SIG-M5 treated with dmso at 0.1 percent for 504 hours (cell line): ENCODE measurements around the gene DBN1.

Source experiments
- DNase-seq: peaks from one replicate; lab custom pipeline; 2025; ENCODE audit not compliant: unreplicated experiment; lab: John Stamatoyannopoulos, UW

The DBN1 gene

GRCh38 chr5:177445052-177445916, 28.1 kb downstream of the DBN1 start:
- peak; percentile 59 for DNase-seq

DNA sequence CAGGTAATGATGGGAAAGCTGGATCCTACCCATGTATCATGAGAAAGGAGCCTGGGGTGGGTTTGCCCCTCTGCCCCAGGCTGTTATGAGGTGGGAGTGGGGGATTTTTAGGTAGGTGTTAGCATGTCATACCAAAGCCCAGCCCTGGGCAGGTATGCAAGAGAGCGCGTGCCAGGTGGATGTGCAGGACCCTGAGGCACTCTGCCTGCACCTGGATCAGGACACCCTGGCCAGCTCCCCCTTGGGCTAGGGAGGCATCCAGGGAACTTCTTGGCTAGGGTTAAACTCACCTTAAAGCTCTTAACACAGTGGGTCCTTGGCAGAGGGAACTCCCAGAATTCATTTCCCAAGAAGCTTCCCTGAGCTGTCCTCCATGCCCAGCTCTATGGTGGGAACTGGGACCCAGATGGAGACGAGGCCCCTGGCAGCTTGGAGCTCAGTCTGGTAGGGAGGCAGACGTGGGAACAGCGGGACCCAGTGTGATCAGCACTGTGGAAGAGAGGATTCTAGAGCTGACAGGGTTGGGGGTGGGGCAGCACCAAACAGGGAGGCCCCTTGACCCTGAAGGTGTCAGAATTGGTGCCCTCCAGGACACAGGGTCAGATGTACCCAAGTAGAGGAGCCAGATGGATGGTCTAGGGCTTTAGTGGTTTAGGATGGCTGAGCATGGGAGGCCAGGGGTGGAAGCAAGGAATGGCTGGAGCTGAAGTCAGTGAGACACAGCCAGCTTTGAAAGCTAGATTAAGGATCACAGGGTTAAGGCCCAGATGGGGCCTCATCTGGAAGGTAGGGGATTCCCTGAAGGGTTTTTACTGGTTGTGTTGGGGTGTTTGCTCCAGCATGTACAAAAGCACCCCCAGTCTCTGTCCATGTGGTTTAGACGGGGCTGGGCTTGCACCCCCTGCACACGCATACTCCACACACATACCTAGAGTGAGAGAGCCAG, 29.1 kb downstream of the DBN1 start:
- DNase-seq = no peak

- no peak for DNase-seq
These were observed 30.1 kb downstream of the DBN1 start for GRCh38 chr5:177443144-177443983.

DNA sequence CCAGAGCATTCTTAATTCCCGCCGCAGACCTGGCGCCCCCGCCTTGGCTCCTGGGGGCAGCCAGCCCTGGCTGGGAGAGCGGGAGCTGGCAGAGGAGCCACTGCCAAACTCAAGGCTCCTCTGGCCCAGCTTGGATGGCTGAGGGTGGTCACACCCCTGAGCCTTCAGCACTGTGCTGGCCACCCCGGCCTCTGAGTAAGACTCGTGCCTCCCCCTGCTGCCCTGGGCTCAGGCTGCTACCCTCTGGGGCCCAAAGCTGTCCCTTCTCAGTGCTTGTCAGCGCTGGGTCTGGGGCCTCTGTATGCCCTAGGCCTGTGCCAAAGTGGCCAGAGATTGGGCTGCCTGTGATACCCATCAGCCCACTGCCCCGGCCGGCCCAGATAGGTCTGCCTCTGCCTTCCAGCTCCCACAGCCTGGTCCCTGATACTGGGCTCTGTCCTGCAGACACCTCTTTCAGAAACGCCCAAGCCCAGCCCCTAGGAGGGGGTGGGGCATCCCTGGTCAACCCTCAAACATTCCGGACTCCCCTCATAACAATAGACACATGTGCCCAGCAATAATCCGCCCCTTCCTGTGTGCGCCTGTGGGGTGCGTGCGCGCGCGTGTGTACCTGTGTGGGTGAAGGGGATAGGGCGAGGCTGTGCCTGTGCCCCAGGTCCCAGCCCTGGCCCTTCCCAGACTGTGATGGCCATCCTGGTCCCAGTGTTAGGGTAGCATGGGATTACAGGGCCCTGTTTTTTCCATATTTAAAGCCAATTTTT, 31.2 kb downstream of the DBN1 start:
- no peak for DNase-seq

DNA sequence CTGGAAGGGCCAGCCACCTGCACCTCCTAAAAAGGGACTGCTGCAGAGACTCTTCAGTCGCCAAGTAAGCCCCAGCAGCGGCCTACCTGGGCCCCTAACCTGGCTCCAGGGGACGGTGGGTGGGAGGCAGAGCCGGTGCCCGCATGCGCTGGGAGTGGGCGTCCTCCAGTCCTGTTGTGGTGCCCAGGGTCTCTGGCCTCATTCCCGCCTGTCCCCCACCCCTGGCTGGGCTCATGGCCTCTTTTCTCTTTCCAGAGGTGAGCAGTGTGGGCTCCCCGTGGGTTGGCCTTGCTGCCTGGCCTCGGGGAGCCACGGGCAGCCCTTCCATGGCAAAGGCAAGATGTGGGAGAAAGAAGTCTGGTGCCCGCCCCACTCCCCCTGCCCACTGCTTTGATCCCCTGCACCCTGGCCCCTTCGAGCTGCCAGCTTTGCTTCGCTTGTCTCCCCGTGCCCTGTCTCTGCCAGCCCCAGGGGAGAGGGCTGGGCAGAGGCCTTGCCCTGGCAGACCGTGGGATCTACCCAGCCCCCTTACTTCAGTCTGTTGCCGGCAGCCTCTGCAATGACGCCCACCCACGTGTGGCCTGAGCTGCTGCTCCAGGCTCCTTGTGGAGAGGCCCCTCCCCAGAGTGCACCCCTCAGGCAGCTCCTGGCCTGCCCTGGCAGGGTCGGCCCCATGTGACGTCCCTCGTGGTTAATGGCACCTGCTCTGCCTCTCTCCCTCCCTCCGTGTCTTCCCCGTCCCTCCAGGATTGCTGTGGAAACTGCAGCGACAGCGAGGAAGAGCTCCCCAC, 32.2 kb downstream of the DBN1 start:
- no peak for DNase-seq

GRCh38 chr5:177440211-177440989, 33.0 kb downstream of the DBN1 start:
- DNase-seq = no peak

DNA sequence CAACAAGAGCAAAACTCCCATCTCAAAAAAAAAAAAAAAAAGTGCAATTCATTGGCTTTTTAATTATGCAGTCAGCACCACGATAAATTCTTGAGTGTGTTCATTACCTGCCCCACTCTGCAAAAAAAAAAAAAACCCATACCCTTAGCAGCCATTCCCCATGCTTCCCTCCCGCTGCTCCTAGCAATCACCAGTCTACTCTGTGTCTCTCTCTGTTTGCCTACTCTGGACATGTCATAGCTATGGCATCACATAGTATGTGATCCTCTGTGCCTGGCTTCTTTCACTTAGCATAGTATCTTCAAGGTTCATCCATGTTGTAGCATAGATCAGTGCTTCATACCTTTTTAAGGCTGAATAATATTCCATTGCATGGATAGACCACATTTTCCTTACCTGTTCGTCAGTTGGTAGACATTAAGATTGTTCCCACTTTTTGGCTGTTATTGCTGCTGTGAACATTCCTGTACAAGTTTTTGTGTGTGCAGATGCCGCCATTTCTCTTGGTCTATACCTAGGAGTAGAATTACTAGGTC, 33.8 kb downstream of the DBN1 start:
- no peak for DNase-seq

DNA sequence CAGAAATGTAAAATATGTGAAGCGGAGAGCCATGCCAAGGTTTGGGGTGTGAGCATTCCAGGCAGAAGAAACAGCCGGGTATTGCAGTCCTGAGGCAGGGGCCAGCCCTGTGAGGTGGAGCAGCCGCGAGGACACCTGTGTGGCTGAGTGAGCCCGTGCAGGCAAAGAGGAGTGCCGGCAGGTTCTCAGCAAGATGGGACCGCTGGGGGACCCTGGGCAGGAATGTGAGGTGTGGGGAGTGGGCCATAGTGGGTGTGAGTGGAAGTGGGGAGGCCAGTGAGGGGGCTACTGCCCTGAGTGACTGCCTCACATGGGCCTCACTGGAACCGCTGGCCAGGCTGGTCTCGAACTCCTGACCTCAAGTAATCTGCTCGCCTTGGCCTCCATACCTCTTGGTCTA, 35.0 kb downstream of the DBN1 start:
- no peak for DNase-seq

DNA sequence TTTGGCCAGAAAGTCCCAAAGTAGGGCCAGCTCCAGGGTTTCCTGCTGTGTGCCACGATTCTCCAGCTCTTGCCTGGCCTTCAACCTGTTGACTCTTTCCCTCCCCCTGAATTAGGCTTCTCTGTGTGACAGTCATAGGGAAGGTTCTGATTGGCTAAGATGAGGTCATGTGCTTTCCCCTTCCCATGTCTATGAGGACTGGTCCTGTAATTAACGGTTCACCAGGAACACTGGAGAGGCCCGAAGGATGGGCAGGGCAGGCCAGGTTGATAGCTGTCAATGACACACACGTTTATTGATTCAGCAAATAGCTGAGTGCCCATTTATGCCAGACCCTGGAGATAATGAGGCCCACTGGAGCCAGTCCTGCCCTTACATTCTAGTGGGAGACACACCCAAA, 35.8 kb downstream of the DBN1 start:
- no peak for DNase-seq

DNA sequence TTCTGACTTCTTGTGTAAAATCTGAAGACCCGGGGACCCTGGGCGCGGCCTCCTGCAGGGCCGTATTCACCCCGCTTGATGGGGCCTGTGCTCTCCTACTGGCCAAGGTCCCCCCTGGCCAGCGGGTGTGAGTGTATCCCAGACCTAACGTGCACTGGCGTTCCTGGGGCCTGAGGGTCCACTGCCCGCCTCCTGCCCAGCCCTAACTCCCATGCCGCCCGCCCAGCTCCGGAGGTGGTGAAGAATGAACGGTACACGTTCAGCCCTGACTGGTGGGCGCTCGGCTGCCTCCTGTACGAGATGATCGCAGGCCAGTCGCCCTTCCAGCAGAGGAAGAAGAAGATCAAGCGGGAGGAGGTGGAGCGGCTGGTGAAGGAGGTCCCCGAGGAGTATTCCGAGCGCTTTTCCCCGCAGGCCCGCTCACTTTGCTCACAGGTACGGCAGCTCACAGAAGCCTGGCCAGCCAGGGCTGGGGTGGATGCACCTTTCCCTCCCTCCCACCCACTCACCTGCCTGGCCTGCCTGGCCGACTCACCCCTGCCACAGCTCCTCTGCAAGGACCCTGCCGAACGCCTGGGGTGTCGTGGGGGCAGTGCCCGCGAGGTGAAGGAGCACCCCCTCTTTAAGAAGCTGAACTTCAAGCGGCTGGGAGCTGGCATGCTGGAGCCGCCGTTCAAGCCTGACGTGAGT, 37.4 kb downstream of the DBN1 start:
- no peak for DNase-seq

- no peak for DNase-seq
These were observed 38.3 kb downstream of the DBN1 start for GRCh38 chr5:177434942-177435738.

- DNase-seq = no peak
These were observed 39.0 kb downstream of the DBN1 start for GRCh38 chr5:177434437-177434836.

- DNase-seq = no peak
These were observed 39.7 kb downstream of the DBN1 start for GRCh38 chr5:177433658-177434217.

DNA sequence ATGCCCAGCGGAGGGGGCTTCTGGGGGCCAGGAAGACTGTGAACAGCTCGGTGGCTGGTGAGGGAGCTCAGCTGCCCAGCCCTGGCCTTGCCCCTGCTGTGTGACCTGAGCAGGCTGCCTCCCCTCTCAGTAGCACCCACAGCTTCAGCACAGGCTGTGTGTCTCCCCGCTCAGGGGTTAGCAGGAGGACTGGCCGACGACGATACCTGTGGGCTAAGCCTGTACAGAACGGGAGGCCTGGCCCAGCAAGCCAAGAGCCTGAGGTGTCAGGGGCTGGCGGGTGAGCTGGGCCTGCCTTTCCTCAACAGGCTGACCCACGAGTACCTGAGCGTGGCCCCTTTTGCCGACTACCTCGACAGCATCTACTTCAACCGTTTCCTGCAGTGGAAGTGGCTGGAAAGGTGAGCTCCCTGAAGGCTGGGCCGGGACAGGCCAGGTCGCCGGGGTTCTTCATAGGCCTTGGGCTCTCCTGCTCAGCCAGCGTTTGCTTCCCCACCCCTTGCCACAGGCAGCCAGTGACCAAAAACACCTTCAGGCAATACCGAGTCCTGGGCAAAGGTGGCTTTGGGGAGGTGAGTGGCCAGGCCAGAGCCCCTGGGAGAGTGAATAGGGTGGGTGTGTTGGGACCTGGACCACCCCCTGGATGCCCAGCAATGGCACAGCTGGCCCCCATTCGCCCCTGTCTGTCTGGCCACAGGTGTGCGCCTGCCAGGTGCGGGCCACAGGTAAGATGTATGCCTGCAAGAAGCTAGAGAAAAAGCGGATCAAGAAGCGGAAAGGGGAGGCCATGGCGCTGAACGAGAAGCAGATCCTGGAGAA, 40.4 kb downstream of the DBN1 start:
- DNase-seq = no peak

DNA sequence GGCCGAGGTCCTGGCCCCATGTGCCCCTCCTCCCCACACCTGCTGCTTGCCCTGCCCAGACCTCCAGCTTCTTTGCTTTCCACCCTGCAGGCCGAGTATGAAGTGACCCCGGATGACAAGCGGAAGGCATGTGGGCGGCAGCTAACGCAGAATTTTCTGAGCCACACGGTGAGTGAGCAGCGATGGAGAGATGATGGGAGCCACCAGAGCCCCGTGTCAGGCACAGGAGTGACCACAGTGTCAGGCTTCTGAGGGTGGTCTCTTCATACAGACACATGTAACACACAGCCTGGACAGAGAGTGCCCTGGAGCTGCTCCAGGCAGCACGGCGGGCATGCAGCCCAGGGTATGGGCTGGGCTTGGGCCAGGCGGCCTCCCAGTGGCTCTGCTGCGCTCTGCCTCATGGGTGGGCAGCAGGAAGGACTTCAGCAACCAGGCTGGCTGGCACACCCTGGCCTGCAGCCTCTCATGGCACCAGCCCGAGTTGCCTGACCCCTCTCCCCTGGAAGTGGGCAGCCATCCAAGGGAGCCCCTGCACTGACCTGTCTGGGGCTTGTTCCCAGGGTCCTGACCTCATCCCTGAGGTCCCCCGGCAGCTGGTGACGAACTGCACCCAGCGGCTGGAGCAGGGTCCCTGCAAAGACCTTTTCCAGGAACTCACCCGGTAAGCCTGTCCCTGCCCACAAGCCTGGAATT, 41.1 kb downstream of the DBN1 start:
- DNase-seq = no peak
